ENCODE results near the gene CHFR.
"Not testable (repeated sequence)": the region's sequence is repeated elsewhere in the genome, so short reads cannot be mapped to it uniquely, and the experiment has no call there.

Gene CHFR

DNA sequence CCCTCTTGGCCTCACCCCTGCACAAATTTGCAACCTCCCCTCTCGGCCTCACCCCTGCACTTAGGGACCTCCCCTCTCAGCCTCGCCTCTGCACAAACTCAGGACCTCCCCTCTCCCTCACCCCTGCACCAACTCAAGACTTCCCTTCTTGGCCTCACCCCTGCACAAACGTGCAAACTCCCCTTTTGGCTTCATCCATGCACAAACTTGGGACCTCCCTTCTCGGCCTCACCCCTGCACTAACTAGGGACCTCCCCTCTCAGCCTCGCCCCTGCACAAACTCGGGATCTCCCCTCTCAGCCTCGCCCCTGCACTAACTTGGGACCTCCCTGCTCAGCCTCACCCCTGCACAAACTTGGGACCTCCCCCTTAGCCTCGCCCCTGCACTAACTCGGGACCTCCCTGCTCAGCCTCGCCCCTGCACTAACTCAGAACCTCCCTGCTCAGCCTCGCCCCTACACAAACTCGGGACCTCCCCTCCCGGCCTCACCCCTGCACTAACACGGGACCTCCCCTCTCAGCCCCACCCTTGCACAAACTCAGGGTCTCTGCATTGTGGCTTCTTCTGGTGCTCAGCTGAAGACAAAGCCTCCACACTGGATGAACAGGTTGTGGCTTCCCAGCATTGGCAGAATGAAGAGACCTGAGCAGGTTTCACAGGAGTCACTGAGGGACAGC, 47.7 kb downstream of the CHFR start:
- no peak for DNase-seq (ENCODE audit: extremely low read depth, insufficient read length)
- Histone ChIP-seq H3K36me3 (ENCODE audit: control insufficient read depth, insufficient read depth, low read length) (peaks cover 41% of the 10 kb centered on the region), H3K27me3 (replicated peaks; ENCODE audit: control insufficient read depth, insufficient read depth, low read length) (no peaks in the 10 kb centered on the region), H3K4me3 (replicated peaks; ENCODE audit: low read depth, low read length) (no peak overlapping the region)
- TF ChIP-seq, protein P1, sequence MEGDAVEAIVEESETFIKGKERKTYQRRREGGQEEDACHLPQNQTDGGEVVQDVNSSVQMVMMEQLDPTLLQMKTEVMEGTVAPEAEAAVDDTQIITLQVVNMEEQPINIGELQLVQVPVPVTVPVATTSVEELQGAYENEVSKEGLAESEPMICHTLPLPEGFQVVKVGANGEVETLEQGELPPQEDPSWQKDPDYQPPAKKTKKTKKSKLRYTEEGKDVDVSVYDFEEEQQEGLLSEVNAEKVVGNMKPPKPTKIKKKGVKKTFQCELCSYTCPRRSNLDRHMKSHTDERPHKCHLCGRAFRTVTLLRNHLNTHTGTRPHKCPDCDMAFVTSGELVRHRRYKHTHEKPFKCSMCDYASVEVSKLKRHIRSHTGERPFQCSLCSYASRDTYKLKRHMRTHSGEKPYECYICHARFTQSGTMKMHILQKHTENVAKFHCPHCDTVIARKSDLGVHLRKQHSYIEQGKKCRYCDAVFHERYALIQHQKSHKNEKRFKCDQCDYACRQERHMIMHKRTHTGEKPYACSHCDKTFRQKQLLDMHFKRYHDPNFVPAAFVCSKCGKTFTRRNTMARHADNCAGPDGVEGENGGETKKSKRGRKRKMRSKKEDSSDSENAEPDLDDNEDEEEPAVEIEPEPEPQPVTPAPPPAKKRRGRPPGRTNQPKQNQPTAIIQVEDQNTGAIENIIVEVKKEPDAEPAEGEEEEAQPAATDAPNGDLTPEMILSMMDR (IDR thresholded peaks at IDR 0.05; ENCODE audit: insufficient read depth, low read length, poor library complexity, severe bottlenecking), result no peak

DNA sequence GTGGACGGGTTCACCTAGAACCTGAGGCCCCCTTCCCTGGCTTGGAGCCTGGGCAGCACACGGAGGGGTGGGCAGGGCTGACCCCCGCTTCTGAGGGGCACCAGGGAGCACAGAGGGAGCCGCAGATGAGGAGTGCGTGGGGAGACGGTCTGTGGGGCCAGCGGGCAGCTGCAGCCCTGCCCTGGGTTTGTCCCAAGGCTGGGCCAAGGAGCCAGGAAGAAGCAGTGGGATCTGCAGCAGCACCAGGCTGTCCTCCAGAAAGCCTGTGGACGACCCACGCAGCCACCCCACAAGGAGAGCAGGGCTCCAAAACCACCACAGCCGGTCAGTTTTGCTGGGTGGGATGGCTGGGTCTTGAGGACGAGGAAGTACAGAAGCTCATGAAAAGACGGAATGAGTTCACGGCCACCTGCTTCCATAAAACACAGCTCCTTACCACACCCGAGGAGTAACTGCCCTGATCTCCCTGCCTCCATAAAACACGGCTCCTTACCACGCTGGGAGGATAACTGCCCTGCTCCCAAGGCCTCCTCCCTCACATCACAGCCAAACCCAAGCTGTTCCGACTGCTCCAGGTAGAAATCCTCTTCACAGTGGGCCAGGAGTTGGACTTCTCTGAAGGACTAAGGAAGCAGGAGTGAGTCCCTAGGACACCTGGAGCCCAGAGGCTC, 48.9 kb downstream of the CHFR start:
- peaks cover 41% of the 10 kb centered on the region for H3K36me3 ChIP-seq (ENCODE audit: control insufficient read depth, insufficient read depth, low read length)
- no peak overlapping the region for H3K4me3 ChIP-seq (replicated peaks; ENCODE audit: low read depth, low read length)
- TF ChIP-seq, protein P1 (IDR thresholded peaks at IDR 0.05; ENCODE audit: insufficient read depth, low read length, poor library complexity, severe bottlenecking), result no peak
- H3K27me3 ChIP-seq (replicated peaks; ENCODE audit: control insufficient read depth, insufficient read depth, low read length), result no peaks in the 10 kb centered on the region
- DNase-seq (ENCODE audit: extremely low read depth, insufficient read length), result no peak

DNA sequence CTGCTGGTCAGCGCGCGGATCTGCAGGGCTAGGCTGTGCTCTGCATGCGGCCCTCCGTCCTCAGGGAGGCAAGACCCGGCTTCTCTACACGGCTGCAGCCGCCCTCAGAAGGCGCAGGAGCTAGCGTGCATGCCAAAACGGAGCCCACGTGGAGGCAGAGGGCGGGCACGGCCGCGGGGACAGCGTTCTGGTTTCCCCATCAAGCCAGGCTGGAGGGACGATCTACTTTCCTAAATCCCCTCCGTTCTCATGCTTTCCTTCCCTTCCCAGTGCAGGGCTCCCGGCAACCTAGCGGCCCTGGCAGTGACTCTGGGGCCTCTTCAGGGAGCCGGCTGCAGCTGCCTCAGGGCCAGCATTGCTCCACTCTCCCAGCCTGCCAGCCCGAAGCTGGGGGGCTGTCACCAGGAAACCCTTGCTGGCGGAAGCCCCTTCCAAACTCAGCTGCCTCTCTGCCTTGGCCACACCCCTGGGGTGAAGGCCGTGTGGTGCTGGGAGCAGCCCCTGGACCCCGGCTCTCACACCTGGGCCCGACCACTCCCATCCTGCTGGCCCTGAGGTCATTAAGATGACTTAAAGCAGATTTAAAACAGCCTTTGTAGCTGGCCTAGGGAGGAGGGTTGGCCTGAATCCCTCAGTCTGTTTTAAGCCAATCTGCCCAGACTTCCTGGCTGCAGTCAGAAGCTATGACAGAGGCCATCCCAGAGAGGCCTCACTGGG, 49.6 kb downstream of the CHFR start:
- H3K4me3 ChIP-seq (replicated peaks; ENCODE audit: low read depth, low read length), result no peak overlapping the region
- H3K36me3 ChIP-seq (ENCODE audit: control insufficient read depth, insufficient read depth, low read length), result peaks cover 38% of the 10 kb centered on the region
- TF ChIP-seq, protein P1 (IDR thresholded peaks at IDR 0.05; ENCODE audit: insufficient read depth, low read length, poor library complexity, severe bottlenecking), result no peak
- no peak for DNase-seq (ENCODE audit: extremely low read depth, insufficient read length)
- H3K27me3 ChIP-seq (replicated peaks; ENCODE audit: control insufficient read depth, insufficient read depth, low read length), result no peaks in the 10 kb centered on the region

DNA sequence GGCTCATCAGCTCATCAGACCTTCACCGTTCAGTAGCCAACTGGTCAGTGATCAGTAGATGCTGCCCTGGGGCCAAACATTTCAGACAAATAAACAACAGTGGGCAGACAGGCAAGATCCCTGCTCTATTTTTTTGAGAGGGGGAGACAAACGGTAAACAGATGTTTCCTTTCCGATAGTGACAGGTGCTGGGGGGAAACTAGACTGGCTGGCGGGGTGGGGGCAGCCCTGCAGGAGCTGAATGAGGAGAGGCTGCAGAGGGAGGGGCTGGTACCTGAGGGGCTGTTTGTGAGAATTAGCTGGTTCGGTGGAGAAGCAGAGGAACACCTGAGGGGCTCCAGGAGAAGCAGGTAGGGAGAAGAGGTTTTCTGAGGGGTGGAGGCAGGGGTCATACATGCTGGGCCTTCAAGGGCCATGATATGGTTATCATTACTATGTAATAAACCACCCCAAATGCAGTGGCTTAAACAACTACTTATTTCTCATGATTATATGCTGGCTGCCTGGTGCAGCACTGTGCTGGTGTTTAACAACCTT, 50.5 kb downstream of the CHFR start:
- Histone ChIP-seq H3K4me3 (replicated peaks; ENCODE audit: low read depth, low read length) (no peak overlapping the region), H3K27me3 (replicated peaks; ENCODE audit: control insufficient read depth, insufficient read depth, low read length) (no peaks in the 10 kb centered on the region), H3K36me3 (ENCODE audit: control insufficient read depth, insufficient read depth, low read length) (peaks cover 31% of the 10 kb centered on the region)
- no peak for DNase-seq (ENCODE audit: extremely low read depth, insufficient read length)
- TF ChIP-seq, protein P1 (IDR thresholded peaks at IDR 0.05; ENCODE audit: insufficient read depth, low read length, poor library complexity, severe bottlenecking), result no peak

DNA sequence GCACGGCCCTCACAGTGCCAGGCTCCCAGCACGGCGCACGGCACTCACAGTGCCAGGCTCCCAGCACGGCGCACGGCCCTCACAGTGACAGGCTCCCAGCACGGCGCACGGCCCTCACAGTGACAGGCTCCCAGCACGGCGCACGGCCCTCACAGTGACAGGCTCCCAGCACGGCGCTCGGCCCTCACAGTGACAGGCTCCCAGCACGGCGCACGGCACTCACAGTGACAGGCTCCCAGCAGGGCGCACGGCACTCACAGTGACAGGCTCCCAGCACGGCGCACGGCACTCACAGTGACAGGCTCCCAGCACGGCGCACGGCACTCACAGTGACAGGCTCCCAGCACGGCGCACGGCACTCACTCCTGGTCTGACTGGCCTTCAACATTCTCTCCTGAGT, 51.2 kb downstream of the CHFR start:
- DNase-seq (ENCODE audit: extremely low read depth, insufficient read length); H3K4me3 ChIP-seq (replicated peaks; ENCODE audit: low read depth, low read length); H3K27me3 ChIP-seq (replicated peaks; ENCODE audit: control insufficient read depth, insufficient read depth, low read length): not testable (repeated sequence)
- peaks cover 29% of the 10 kb centered on the region for H3K36me3 ChIP-seq (ENCODE audit: control insufficient read depth, insufficient read depth, low read length)
